Mesenchymal stem cell (in vitro differentiated cells and primary cell): ENCODE data around the gene MFSD6.

ENCODE experiments used
- DNase-seq: peaks from one replicate; pipeline ENCODE4 v3.0.0-alpha.2; 2013
- H2AFZ ChIP-seq: one replicate; pipeline ENCODE4 v1.6.1; 2013; ENCODE audit warnings: low read depth, mild to moderate bottlenecking, control low read depth, inconsistent platforms, low read length, moderate library complexity
- H2AK5ac ChIP-seq: 2 replicates; pipeline ENCODE4 v1.6.1; 2013; ENCODE audit warnings: low read length, moderate library complexity, mild to moderate bottlenecking, inconsistent platforms; ENCODE audit not compliant: severe bottlenecking
- H2BK120ac ChIP-seq: one replicate; pipeline ENCODE4 v1.6.1; 2013; ENCODE audit warnings: low read depth, mild to moderate bottlenecking, inconsistent platforms, low read length, moderate library complexity
- H2BK12ac ChIP-seq, 2 experiments: one replicate each; pipeline ENCODE4 v1.6.1; 2013; ENCODE audit warnings: inconsistent platforms in 2 of 2, low read length in 2 of 2, mild to moderate bottlenecking in 2 of 2, moderate library complexity in 2 of 2, control low read depth in 1 of 2
- H2BK15ac ChIP-seq: one replicate; pipeline ENCODE4 v1.6.1; 2013; ENCODE audit warnings: mild to moderate bottlenecking, low read depth, inconsistent platforms; ENCODE audit not compliant: poor library complexity, severe bottlenecking
- H2BK5ac ChIP-seq: 2 replicates; pipeline ENCODE4 v1.6.1; 2013; ENCODE audit warnings: low read depth, mild to moderate bottlenecking, low read length, control low read depth, inconsistent platforms; ENCODE audit not compliant: poor library complexity, severe bottlenecking
- H3K14ac ChIP-seq, 2 experiments: one replicate each; pipeline ENCODE4 v1.6.1; 2013; ENCODE audit warnings: inconsistent platforms in 2 of 2, low read length in 2 of 2, control low read depth in 1 of 2, mild to moderate bottlenecking in 1 of 2, moderate library complexity in 1 of 2
- H3K18ac ChIP-seq, 2 experiments: one replicate each; pipeline ENCODE4 v1.6.1; 2013; ENCODE audit warnings: inconsistent platforms in 2 of 2, low read length in 2 of 2, control low read depth in 1 of 2, low read depth in 1 of 2, mild to moderate bottlenecking in 1 of 2
- H3K23ac ChIP-seq, 2 experiments: one replicate each; pipeline ENCODE4 v1.6.1; 2013; ENCODE audit warnings: inconsistent platforms in 2 of 2, low read length in 2 of 2, mild to moderate bottlenecking in 2 of 2, moderate library complexity in 2 of 2, control low read depth in 1 of 2
- H3K27ac ChIP-seq: 2 replicates; pipeline ENCODE4 v1.5.1; 2013; ENCODE audit warnings: mild to moderate bottlenecking, moderate library complexity, low read length, control low read depth, inconsistent platforms; ENCODE audit not compliant: poor library complexity, severe bottlenecking
- H3K27me3 ChIP-seq, 2 experiments: 2 replicates each; pipeline versions ENCODE4 v1.6.1 to v1.7.0; 2013; ENCODE audit warnings: low read length in 2 of 2, mild to moderate bottlenecking in 2 of 2, moderate library complexity in 2 of 2, control low read depth in 1 of 2, inconsistent platforms in 1 of 2; ENCODE audit not compliant: control insufficient read depth in 1 of 2, insufficient read depth in 1 of 2
- H3K36me3 ChIP-seq, 2 experiments: 2 replicates each; pipeline versions ENCODE4 v1.6.1 to v1.7.0; 2013; ENCODE audit warnings: low read length in 2 of 2, control low read depth in 1 of 2, inconsistent platforms in 1 of 2, low read depth in 1 of 2, mild to moderate bottlenecking in 1 of 2; ENCODE audit not compliant: insufficient read depth in 2 of 2, control insufficient read depth in 1 of 2
- H3K4ac ChIP-seq, 2 experiments: one replicate each; pipeline ENCODE4 v1.6.1; 2013; ENCODE audit warnings: inconsistent platforms in 2 of 2, low read length in 2 of 2, mild to moderate bottlenecking in 2 of 2, moderate library complexity in 2 of 2, control low read depth in 1 of 2, low read depth in 1 of 2
- H3K4me1 ChIP-seq: 2 replicates; pipeline ENCODE4 v1.6.1; 2013; ENCODE audit warnings: low read depth, low read length, control low read depth; ENCODE audit not compliant: control insufficient read depth, insufficient read depth
- H3K4me2 ChIP-seq: 2 replicates; pipeline ENCODE4 v1.6.1; 2013; ENCODE audit warnings: low read length, mild to moderate bottlenecking, inconsistent platforms; ENCODE audit not compliant: poor library complexity, severe bottlenecking
- H3K4me3 ChIP-seq, 2 experiments: 2 replicates each; pipeline versions ENCODE4 v1.5.1 to v1.7.0; 2013; ENCODE audit warnings: low read length in 2 of 2, mild to moderate bottlenecking in 2 of 2, control low read depth in 1 of 2, low read depth in 1 of 2; ENCODE audit not compliant: insufficient read depth in 1 of 2
- H3K79me1 ChIP-seq: replicated peaks from 2 replicates; pipeline ENCODE4 v1.6.1; 2013; ENCODE audit warnings: mild to moderate bottlenecking, control low read depth, low read length, inconsistent platforms; ENCODE audit not compliant: poor library complexity, severe bottlenecking
- H3K9ac ChIP-seq: 2 replicates; pipeline ENCODE4 v1.7.0; 2013; ENCODE audit warnings: mild to moderate bottlenecking, low read length, moderate library complexity
- H3K9me3 ChIP-seq: 2 replicates; pipeline ENCODE4 v1.7.0; 2013; ENCODE audit warnings: mild to moderate bottlenecking, low read length; ENCODE audit not compliant: control insufficient read depth
- H4K8ac ChIP-seq: one replicate; pipeline ENCODE4 v1.6.1; 2013; ENCODE audit warnings: inconsistent platforms, mild to moderate bottlenecking, low read length, moderate library complexity
- H4K91ac ChIP-seq: one replicate; pipeline ENCODE4 v1.6.1; 2013; ENCODE audit warnings: mild to moderate bottlenecking, low read length, inconsistent platforms
- WGBS: methylation state at CpG from one replicate; pipeline ENCODE4 v1.1.7; 2013; ENCODE audit warnings: mixed read lengths; 5-methylcytosine and 5-hydroxymethylcytosine counted together

MFSD6 gene

GRCh38 chr2:190513877-190514276 lies 105.7 kb downstream of the MFSD6 start:
- Histone ChIP-seq H3K4me1 (no peaks in the 10 kb centered on the region), H3K36me3 (no peaks in the 10 kb centered on the region), H3K27me3 (no peaks in the 10 kb centered on the region), H3K4ac (no peak overlapping the region), H2AK5ac (no peak overlapping the region), H3K4me2 (no peak overlapping the region), H3K14ac (no peak overlapping the region), H2AFZ (no peak overlapping the region), H2BK5ac (no peak overlapping the region), H2BK120ac (no peak overlapping the region), H4K91ac (no peak overlapping the region), H3K9ac (no peak overlapping the region), H2BK12ac (no peak overlapping the region), H4K8ac (no peak overlapping the region), H3K9me3 (no peaks in the 10 kb centered on the region), H3K23ac (no peak overlapping the region), H3K79me1 (no peaks in the 10 kb centered on the region), H3K4me3 (no peak overlapping the region), H2BK15ac (no peak overlapping the region), H3K27ac (no peak overlapping the region), H3K18ac (no peak overlapping the region)
- WGBS, result no CpG with 5 or more reads among the region's 2 CpGs
- DNase-seq, result no peak

DNA sequence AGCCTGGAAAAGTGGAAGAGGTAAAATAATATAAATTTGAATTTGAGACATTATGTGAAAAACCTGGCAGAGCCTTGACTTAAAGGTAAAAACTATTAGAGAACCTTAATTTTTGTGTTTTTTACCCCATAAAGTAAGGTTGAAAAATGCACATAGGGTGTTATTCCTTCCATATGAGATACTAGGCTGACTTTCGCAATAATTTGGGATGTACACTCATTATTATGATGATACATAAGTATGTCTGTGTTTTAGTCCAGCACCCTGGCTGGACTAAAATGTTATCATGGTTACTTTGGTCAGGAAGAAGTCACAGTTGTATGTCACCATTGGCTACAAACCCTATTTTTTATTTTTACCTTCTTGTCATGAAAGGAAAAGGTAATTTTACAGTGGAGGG lies 106.5 kb downstream of the MFSD6 start:
- Histone ChIP-seq H3K9ac (no peak overlapping the region), H2BK120ac (no peak overlapping the region), H3K4me3 (no peak overlapping the region), H3K4ac (no peak overlapping the region), H2AK5ac (no peak overlapping the region), H3K18ac (no peak overlapping the region), H4K8ac (no peak overlapping the region), H2BK12ac (no peak overlapping the region), H3K9me3 (no peaks in the 10 kb centered on the region), H3K4me2 (no peak overlapping the region), H2BK15ac (no peak overlapping the region), H3K4me1 (no peaks in the 10 kb centered on the region), H2AFZ (no peak overlapping the region), H3K36me3 (no peaks in the 10 kb centered on the region), H2BK5ac (no peak overlapping the region), H3K14ac (no peak overlapping the region), H4K91ac (no peak overlapping the region), H3K27me3 (no peaks in the 10 kb centered on the region), H3K23ac (no peak overlapping the region), H3K79me1 (no peaks in the 10 kb centered on the region), H3K27ac (no peak overlapping the region)
- DNase-seq, result no peak
- 100% methylated on average over 1 of the region's 1 CpG for WGBS

DNA sequence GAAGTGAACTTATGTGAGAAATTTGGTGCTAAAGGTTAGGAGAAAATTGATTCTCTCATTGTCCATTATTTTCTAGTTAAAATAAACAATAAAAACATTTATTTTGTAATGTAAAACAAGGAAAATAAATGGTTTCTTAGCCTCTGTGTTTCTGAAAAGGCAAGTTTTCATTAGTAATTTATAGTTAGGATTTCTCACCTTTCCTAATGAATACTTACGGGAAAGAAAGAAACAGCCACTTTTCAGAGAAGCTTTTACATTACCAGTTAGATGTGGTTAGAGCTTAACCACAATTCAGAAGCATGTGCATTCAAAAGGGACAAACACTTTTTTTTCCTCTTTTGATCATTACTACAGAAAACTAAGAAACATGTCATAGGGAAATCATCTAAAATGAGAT lies 107.5 kb downstream of the MFSD6 start:
- Histone ChIP-seq H2BK5ac (no peak overlapping the region), H3K4me3 (no peak overlapping the region), H3K4ac (no peak overlapping the region), H2AK5ac (no peak overlapping the region), H3K18ac (no peak overlapping the region), H2AFZ (no peak overlapping the region), H3K4me1 (no peaks in the 10 kb centered on the region), H3K9me3 (no peaks in the 10 kb centered on the region), H3K4me2 (no peak overlapping the region), H3K79me1 (no peaks in the 10 kb centered on the region), H3K14ac (no peak overlapping the region), H3K27me3 (no peaks in the 10 kb centered on the region), H4K8ac (no peak overlapping the region), H2BK15ac (no peak overlapping the region), H3K23ac (no peak overlapping the region), H4K91ac (no peak overlapping the region), H3K9ac (no peak overlapping the region), H3K27ac (no peak overlapping the region), H2BK12ac (no peak overlapping the region), H3K36me3 (no peaks in the 10 kb centered on the region), H2BK120ac (no peak overlapping the region)
- no peak for DNase-seq
- 100% methylated on average over 1 of the region's 1 CpG for WGBS

DNA sequence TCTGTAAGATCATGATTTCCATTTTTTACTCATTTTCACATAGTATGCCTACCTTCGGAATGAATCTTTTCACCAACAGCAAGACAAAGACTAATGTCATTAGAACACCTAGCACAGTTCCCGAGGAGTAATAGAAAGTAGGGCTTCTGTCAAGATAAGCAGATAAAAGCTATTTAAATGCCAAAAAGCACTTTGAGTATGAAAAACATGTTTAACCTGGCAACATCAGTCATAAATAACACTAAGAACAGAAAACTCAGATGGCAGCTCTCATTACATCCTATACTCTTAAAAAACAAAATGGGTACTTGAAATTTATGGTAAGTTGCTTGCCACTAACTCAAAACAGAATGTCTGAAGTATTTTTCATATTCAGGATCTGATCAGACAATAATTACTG lies 109.3 kb downstream of the MFSD6 start:
- no peak overlapping the region for H3K9ac ChIP-seq
- no CpG with 5 or more reads among the region's 2 CpGs for WGBS
- no peak overlapping the region for H4K8ac ChIP-seq
- no peak overlapping the region for H3K18ac ChIP-seq
- no peak overlapping the region for H3K4ac ChIP-seq
- H3K4me3 ChIP-seq, result no peak overlapping the region
- no peak overlapping the region for H2BK5ac ChIP-seq
- H4K91ac ChIP-seq, result no peak overlapping the region
- H2BK12ac ChIP-seq, result no peak overlapping the region
- H3K27ac ChIP-seq, result no peak overlapping the region
- no peak overlapping the region for H3K14ac ChIP-seq
- no peak for DNase-seq
- H2BK120ac ChIP-seq, result no peak overlapping the region
- H3K4me1 ChIP-seq, result no peaks in the 10 kb centered on the region
- H2AFZ ChIP-seq, result no peak overlapping the region
- no peak overlapping the region for H2BK15ac ChIP-seq
- no peak overlapping the region for H2AK5ac ChIP-seq
- no peaks in the 10 kb centered on the region for H3K9me3 ChIP-seq
- no peaks in the 10 kb centered on the region for H3K36me3 ChIP-seq
- H3K79me1 ChIP-seq, result no peaks in the 10 kb centered on the region
- no peak overlapping the region for H3K4me2 ChIP-seq
- H3K27me3 ChIP-seq, result no peaks in the 10 kb centered on the region
- no peak overlapping the region for H3K23ac ChIP-seq
